Esophagus squamous epithelium (tissue), 5 donors: ENCODE results near the gene PSMD13. TPM values are rescaled to one million over a fixed set of nuclear protein-coding genes. Genes with fewer than 3 reads are reported as not detected.
"Not testable (repeated sequence)": the region's sequence is repeated elsewhere in the genome, so short reads cannot be mapped to it uniquely, and the experiment has no call there.

Experiments
- DNase-seq: peaks from one replicate; lab custom pipeline; 2025; lab: John Stamatoyannopoulos, UW
- H3K27ac ChIP-seq, 4 donors: fragments of 200-600 bp; sonication (generic); one replicate each; pipeline ENCODE4 v1.5.1; 2016 to 2019; ENCODE audit warnings: mild to moderate bottlenecking in 1 of 4
- H3K27me3 ChIP-seq, 4 donors: fragments of 200-600 bp; sonication (generic); 1 replicate in 3 of 4; 2 replicates in 1 of 4; pipeline versions ENCODE4 v1.5.1 to v1.6.0; 2017 to 2021; ENCODE audit warnings: antibody characterized with exemption in 1 of 4
- H3K36me3 ChIP-seq, 3 donors: fragments of 200-600 bp; sonication (generic); one replicate each; pipeline ENCODE4 v1.5.1; 2016 to 2019
- H3K4me1 ChIP-seq, 3 donors: fragments of 200-600 bp; sonication (generic); one replicate each; pipeline ENCODE4 v1.5.1; 2017 to 2019
- H3K4me3 ChIP-seq, 4 donors: fragments of 200-600 bp; sonication (generic); 1 replicate in 3 of 4; 2 replicates in 1 of 4; pipeline ENCODE4 v1.5.1; 2016 to 2019; ENCODE audit warnings: mild to moderate bottlenecking in 2 of 4, moderate library complexity in 1 of 4
- H3K9me3 ChIP-seq, 3 donors: fragments of 200-600 bp; sonication (generic); one replicate each; pipeline ENCODE4 v1.5.1; 2016 to 2019
- POLR2A ChIP-seq, 4 donors: fragments of 450-650 bp; IDR thresholded peaks; one replicate each; pipeline ENCODE4 v1.6.1; 2017; ENCODE audit warnings: antibody characterized with exemption in 4 of 4, mild to moderate bottlenecking in 4 of 4, moderate library complexity in 3 of 4
- whole genome bisulfite sequencing, 2 donors: methylation state at CpG; one replicate each; pipeline ENCODE4 v1.1.5; 2018; 5-methylcytosine and 5-hydroxymethylcytosine counted together
- intact Hi-C: fragments of 100-400 bp; cut with DNase I; formaldehyde crosslinking; loops from one replicate; pipeline ENCODE4 v1.15.0; 2022
- total RNA-seq, 4 donors: library from RNA; depleted of rRNA; stranded (reverse); fragments of >200 nt; gene quantifications; one replicate each; pipeline ENCODE4 v1.1.0, GENCODE V29; 2016
- TF ChIP-seq, protein P1 (sequence below), 6 experiments: fragments of 450-650 bp in 4 of 6; fragments of 200-600 bp in 2 of 6; sonication (generic) in 2 of 6; IDR thresholded peaks; one replicate each; pipeline ENCODE4 v1.5.1; 2016 to 2019; ENCODE audit warnings: antibody characterized with exemption in 6 of 6, mild to moderate bottlenecking in 4 of 6, moderate library complexity in 4 of 6
- donor health status: DM: yes; HTN: yes; CAD: no.

PSMD13 gene
- total RNA-seq, 4 donors from 2014 or later = 46.4 to 116 (median 105) TPM

DNA sequence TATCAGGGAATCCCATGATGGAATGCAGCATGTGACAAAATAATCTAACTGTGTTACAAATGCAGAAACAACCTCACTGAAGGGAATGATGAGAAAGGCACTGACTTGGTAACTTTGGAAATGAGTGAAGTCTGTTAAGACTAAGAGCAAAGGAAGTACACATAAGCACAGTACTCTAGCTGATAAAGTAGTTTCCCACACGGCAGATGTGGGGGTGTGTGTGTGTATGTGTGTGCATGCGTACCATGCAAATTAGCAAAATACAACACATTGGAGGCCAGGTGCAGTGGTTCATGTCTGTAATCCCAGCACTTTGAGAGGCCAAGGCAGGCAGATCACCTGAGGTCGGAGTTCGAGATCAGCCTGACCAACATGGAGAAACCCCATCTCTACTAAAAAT, 24.8 kb downstream of the PSMD13 start:
- Histone ChIP-seq H3K27me3 (peaks cover 0 to 14% (median 0%) of the 10 kb centered on the region in 4 donors), H3K27ac (no peak overlapping the region), H3K4me1 (no peaks in the 10 kb centered on the region), H3K4me3 (no peak overlapping the region), H3K36me3 (no peaks in the 10 kb centered on the region), H3K9me3 (no peaks in the 10 kb centered on the region)
- intact Hi-C loops = no loop called here
- 86 to 92% methylated on average over 4 of the region's 4 CpGs for WGBS, 2 donors
- TF ChIP-seq POLR2A (IDR thresholded peaks at IDR 0.05) = no peak
- TF ChIP-seq, protein P1, sequence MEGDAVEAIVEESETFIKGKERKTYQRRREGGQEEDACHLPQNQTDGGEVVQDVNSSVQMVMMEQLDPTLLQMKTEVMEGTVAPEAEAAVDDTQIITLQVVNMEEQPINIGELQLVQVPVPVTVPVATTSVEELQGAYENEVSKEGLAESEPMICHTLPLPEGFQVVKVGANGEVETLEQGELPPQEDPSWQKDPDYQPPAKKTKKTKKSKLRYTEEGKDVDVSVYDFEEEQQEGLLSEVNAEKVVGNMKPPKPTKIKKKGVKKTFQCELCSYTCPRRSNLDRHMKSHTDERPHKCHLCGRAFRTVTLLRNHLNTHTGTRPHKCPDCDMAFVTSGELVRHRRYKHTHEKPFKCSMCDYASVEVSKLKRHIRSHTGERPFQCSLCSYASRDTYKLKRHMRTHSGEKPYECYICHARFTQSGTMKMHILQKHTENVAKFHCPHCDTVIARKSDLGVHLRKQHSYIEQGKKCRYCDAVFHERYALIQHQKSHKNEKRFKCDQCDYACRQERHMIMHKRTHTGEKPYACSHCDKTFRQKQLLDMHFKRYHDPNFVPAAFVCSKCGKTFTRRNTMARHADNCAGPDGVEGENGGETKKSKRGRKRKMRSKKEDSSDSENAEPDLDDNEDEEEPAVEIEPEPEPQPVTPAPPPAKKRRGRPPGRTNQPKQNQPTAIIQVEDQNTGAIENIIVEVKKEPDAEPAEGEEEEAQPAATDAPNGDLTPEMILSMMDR (IDR thresholded peaks at IDR 0.05) = no peak
- no peak for DNase-seq

DNA sequence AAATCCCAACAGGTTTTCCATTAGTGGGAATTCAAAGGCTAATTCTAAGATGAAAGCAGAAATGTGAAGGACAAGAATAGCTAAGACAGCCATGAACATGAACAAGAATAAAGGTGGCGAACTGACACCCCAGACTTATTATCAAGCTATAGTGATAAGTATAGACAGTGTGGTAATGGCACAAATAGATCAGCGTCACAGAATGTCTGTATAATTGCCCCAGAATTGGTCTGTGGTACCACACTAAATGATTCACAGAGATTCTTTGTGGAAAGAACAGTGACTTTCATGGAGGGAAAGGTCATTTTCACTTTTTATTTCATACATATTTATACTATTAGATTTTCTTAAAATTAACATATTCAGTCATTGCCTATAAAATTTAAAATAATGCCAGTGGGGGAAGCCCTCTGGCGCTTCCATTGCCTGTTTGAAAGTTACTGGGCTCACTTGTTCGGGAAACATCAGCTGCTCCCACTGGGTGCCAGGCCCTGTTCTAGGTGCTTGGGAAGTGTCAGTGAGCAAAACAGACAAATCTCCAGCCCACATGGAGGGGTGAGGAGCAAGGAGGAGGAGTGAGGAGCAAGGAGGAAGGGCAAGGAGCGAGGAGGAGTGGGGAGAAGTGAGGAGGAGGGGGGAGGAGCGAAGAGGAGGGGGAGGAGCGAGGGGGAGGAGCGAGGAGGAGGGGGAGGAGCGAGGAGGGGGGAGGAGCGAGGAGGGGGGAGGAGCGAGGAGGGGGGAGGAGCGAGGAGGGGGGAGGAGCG, 30.1 kb downstream of the PSMD13 start:
- no peaks in the 10 kb centered on the region for H3K9me3 ChIP-seq
- DNase-seq = no peak
- WGBS, 2 donors = 69 to 70% methylated on average over 5 of the region's 13 CpGs
- no peaks in the 10 kb centered on the region for H3K36me3 ChIP-seq
- intact Hi-C loops = no loop called here
- peaks cover 0 to 20% (median 0%) of the 10 kb centered on the region in 4 donors for H3K27me3 ChIP-seq
- TF ChIP-seq, protein P1 (IDR thresholded peaks at IDR 0.05) = no peak
- TF ChIP-seq POLR2A (IDR thresholded peaks at IDR 0.05) = no peak
- no peak overlapping the region for H3K27ac ChIP-seq
- no peak overlapping the region for H3K4me3 ChIP-seq
- peaks cover 0 to 13% (median 0%) of the 10 kb centered on the region in 3 donors for H3K4me1 ChIP-seq

DNA sequence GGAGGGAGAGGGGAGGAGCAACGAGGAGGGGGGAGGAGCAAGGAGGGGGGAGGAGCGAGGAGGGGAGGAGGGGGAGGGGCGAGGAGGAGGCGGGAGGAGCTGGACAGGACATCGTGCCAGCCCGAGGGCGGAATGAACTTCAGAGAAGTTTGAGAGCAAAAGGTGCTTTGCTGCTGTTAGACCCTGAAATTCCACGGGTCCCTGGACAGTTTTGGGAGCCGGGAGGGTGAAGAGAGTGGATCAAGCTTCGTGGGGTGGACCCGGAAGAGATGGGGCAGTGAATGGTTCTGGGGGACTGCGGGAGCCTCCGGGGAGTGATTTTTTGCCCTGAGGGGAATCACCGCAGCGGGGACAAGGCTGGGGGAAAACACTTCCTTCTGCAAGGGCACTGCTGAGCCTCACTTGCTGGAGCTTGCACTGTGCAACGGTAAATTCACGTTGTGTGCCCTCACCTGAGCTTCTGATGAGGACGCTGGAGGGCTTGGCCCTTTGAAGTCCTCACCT, 30.8 kb downstream of the PSMD13 start:
- Histone ChIP-seq H3K4me3 (peak overlapping the region; percentile 16 to 60 (median 40)), H3K4me1 (peaks cover 0 to 13% (median 0%) of the 10 kb centered on the region in 3 donors), H3K36me3 (no peaks in the 10 kb centered on the region), H3K9me3 (no peaks in the 10 kb centered on the region), H3K27me3 (peaks cover 0 to 27% (median 0%) of the 10 kb centered on the region in 4 donors), H3K27ac (peak overlapping the region; percentile 68 to 89 (median 76))
- intact Hi-C loops = no loop called here
- TF ChIP-seq, protein P1 (IDR thresholded peaks at IDR 0.05) = no peak
- peak in 1 of 4 donors; percentile 72 for TF ChIP-seq POLR2A (IDR thresholded peaks at IDR 0.05)
- 26 to 32% methylated on average over 15 to 16 of the region's 18 CpGs for WGBS, 2 donors
- no peak for DNase-seq

DNA sequence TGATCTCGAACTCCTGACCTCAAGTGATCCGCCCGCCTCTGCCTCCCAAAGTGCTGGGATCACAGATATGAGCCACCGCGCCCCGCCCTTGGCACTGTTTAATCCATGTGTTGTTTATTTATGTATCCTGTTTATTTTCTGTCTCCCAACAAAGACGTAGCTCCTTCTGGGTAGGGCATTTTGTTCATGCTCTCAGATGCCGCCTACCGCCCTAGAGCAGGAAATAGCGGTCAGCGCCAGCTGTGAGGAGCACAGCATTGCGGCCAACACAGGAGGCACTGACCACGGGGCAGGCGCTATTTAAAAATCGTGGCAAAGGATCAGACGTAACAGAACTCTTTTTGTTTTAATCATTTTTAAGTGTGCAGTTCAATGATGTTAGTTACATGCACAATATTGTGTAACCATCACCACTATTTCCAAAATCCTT, 32.0 kb downstream of the PSMD13 start:
- H3K27ac ChIP-seq = peak overlapping the region; percentile 68 to 89 (median 76)
- H3K4me1 ChIP-seq = peaks cover 0 to 13% (median 0%) of the 10 kb centered on the region in 3 donors
- DNase-seq, intact Hi-C loops, H3K9me3 ChIP-seq, H3K36me3 ChIP-seq: not testable (repeated sequence)
- WGBS, 2 donors = 37 to 51% methylated on average over 15 to 16 of the region's 16 CpGs
- H3K4me3 ChIP-seq = peak overlapping the region in 3 of 4 donors; percentile 10 to 60 (median 43)
- peak in 1 of 4 donors; percentile 36 for TF ChIP-seq POLR2A (IDR thresholded peaks at IDR 0.05)
- TF ChIP-seq, protein P1 (IDR thresholded peaks at IDR 0.05) = peak in 2 of 6 experiments; percentile 3 to 8
- H3K27me3 ChIP-seq = peaks cover 0 to 34% (median 0%) of the 10 kb centered on the region in 4 donors
